ENCODE measurements around the gene ESR1.

GRCh38 chr6:151901009-151901411 lies 93.5 kb downstream of the ESR1 start:
- TF ChIP-seq CTCF (IDR thresholded peaks at IDR 0.05): no peak
- no peak for TF ChIP-seq POLR2A (IDR thresholded peaks at IDR 0.05)

Data from uterus (tissue), 2 donors.